ENCODE measurements around the gene ICA1.
"Not testable (repeated sequence)": the region's sequence is repeated elsewhere in the genome, so short reads cannot be mapped to it uniquely, and the experiment has no call there.

Gene ICA1

DNA sequence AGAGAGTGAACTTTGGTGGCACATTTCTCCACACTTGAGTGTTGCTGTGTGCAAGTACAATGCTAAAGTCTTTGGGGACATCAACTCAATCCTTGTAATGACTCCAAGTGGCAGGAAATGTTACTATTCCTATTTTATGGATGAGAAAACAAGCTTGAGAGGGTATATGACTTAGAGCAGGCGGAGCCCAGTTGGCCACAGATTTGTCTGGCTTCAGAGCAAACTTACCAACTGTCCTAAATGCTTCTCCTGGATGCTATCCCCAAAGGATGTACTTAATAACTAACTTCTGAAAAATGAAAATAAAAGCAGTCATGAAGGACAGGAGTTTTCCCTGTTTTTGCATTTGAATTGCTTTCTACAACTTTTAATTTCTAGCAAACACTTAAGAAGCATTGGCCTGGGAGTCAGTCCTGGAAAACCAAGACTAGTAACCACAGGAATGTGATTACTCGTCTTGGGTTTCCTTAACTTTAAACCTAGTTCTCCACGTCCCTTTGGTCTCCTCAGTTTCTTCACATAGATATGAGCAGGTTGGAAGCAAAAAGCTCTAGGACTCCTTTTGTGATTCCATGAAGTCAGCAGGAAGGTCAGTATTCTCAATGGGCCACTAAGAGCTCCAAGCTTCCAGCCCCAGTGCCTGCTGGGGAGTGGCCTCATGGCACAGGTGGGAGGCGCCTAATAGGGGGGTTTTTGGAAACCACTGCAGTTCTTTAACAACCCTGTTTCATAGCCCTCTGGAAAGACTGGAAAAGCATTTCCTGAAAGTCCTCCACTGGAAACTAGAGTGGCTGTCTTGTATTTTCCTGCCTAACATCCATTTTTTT lies 152.6 kb downstream of the ICA1 start:
- no peak for DNase-seq (ENCODE audit: extremely low read depth in 1 of 2, low read depth in 1 of 2)

DNA sequence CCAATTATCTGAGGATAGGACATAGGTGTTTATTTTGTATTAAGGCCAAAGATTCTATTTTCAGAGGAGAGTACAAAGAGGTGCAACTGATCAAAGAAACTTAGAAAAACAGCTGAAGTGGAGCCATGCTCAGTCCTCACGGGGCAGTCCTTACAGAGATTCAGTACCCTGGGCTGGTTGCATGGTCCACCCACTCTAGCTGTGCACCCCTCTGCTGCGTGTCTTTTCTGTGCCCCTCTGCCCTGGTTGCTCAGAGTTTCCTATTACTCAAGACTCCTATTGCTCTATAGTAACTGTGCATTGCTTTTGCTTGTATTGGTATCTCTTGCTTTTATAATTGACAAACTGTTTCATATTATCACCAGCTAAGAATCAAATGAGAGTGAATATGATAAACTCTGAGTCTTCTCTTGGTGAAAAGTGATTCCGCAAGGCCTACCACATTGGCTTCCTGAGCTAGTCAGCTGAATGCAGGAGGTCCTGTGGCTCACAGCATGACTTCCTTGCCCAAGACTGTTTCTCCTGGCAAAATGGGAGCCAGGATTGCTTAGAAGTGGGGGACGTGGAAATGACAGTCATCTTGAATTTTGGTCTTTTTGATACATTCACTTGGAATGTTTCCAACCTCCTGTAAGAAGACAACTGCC lies 156.4 kb downstream of the ICA1 start:
- DNase-seq (ENCODE audit: extremely low read depth in 1 of 2, low read depth in 1 of 2), result no peak

DNA sequence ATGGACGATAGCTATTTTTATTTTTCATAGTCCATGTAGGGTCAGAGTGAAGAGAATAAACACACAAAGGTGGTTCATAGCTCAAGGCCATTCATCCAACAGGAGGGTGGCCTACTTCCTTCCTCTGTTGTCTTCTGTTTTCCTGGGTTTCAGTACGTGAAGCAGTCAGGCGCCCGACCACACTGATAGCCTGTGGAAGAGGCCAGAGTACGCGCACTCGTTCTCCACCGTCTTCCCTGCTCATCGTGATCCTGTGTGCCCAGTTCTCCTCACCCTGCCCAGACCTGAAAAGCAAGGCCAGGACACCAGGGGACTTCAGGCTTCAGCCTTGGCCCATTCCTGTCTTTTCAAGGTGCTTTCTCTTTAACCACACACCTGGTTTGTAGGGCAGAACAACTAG lies 158.7 kb downstream of the ICA1 start:
- no peak for DNase-seq (ENCODE audit: extremely low read depth in 1 of 2, low read depth in 1 of 2)

DNA sequence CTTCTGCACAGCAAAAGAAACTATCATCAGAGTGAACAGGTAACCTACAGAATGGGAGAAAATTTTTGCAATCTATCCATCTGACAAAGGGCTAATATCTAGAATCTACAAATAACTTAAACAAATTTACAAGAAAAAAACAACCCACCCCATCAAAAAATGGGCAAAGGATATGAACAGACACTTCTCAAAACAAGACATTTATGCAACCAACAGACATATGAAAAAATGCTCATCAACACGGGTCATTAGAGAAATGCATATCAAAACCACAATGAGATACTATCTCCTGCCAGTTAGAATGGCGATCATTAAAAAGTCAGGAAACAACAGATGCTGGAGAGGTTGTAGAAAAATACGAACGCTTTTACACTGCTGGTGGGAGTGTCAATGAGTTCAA lies 160.7 kb downstream of the ICA1 start:
- not testable (repeated sequence) for DNase-seq (ENCODE audit: extremely low read depth in 1 of 2, low read depth in 1 of 2)

DNA sequence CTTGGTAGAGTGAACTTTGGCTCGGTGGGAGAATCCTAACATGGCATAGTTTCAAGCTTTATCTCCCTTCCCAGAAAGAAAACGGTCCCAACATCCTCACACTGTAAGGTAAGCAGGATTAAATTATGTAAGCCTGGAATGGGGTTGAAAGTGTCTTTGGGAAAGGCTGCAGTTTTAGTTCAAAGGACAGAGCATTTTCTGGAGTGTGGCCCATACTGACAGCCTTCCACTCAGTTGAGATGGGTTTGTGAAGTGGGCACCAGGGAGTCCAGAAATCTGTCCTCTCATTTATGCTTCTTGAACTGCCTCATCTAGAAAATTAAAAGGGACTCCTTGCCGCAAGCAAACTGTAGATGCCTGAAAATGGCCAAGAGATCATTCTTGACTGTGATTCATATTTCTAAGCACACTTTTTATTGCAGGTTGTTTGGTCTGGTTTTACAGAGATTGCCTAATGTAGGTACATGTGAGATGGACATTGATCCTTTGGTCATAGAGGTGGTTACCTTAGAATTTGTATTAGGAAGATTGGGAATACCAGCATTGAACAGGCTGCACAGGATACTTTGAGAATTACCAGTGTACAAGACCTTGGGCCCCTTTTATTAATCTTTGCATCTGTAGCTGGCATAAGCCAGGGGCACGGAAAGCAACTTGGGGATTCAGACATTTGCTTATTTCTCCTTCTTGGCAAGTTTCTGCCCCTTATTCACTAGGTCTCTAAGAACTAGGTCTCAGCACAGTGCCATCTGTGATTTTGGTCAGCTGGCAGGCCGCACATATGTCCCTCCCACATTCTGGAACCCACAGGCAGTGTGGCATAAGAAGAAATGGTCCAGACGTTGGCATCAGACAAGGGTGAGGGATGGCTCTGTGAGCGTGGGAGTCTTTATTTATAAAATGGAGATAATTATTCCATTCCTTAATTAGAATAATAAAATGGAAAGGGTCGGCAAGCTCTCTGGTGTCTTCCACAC lies 167.5 kb downstream of the ICA1 start:
- DNase-seq (ENCODE audit: extremely low read depth in 1 of 2, low read depth in 1 of 2), result no peak

DNA sequence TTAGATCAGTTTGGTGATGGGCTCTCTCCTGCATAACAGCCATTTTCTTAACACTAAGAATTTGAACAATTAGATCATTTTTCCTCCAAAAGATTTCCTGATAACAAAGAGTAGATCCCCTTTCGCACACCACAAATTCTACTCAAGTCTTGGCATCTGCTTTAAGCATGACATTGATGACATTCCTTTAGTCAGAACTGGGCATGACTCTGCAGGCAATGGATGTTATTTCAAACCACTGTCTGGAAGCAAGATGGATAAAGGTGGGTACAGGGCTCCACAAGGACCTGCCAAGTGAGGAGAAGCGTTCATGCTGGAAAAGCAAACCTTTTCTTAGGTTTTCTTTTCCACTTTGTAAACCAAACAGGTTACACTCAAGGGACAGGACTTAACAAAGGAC lies 169.8 kb downstream of the ICA1 start:
- no peak for DNase-seq (ENCODE audit: extremely low read depth in 1 of 2, low read depth in 1 of 2)

DNA sequence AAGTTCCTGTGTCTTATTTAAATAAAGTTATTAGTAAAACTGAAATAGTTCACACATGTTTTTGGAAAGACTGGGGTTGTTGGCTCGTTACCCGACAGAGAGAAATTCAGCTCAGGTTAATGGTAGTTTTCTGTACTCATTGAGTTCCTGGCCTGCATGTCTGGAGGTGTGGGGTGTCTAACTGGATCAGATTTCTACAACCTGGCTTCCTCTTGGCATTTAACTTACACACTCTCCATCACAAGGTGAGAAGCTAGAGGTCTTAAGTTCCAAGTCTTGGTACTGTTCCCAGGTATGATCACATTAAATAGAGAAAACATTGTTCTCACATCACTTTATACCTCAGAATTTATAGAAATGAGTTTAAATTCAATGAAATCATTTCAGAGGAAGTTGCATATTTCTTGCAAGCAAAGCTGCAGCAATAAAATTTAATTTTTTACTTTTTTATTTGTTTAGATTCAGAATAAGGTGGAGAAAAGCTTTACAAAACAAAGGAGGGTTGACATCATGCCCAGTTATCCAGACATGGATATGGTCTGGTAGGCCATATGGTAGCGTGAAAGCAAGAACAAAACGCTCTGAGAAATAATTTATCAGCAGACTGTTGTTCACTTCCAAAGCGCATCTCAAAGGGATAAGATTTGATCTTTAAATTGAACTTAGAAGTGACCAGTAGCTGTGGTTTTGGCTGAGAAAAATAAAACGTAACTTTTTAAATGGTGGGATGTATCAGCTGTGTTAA lies 172.8 kb downstream of the ICA1 start:
- DNase-seq (ENCODE audit: extremely low read depth in 1 of 2, low read depth in 1 of 2), result no peak

DNA sequence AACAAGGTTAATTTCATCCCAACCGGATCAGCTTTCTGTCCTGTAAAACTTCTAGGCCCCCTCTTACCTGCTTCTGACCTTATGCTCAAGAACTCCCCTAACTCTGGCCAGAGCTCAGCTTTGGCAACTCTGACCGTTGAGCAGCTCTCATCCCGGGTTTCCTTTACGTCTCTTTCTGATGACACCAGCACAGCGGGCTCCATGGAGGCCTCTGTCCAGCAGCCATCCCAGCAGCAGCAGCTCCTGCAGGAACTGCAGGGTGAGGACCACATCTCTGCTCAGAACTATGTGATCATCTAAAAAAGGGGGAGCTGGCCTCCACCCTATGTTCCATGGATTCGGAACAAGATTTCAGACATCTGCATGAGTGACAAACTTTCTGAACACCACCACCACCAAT lies 175.7 kb downstream of the ICA1 start:
- no peak for DNase-seq (ENCODE audit: extremely low read depth in 1 of 2, low read depth in 1 of 2)

DNA sequence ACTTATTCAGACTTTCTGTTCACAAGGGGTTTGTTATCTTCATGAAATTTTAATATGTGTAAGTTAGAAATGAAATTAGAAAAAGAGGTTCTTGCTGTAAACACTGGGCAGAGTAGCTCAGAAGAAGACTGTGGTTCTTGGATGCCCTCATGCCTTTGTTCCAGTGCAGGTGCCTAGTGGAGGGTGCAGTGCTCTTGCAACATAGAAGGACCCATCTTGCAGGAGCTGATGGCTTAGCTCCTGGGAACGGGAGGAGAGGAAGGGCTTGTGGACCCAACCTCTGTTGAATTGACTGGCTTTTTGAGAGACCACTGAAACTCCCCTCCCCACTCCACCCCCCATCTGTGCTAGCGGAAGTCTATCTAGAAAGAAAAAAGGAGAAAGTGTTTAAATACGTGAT lies 176.5 kb downstream of the ICA1 start:
- DNase-seq (ENCODE audit: extremely low read depth in 1 of 2, low read depth in 1 of 2), result no peak

DNA sequence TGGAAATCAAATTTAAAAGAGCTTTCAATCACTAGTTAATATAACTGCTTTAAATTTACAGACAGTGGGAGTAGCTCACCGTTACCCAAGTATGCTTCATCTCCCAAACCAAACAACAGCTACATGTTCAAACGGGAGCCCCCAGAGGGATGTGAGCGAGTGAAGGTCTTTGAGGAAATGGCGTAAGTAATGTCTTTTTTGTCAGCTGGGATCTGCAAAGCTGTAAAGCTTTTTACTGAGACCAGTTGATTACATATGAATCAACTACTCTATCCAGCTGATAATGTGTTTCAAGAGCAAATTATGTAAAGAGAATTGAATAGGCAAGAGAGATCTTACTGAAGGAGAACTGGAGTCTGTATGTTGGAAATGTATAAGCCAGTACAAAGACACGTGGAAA lies 177.1 kb downstream of the ICA1 start:
- no peak for DNase-seq (ENCODE audit: extremely low read depth in 1 of 2, low read depth in 1 of 2)

DNA sequence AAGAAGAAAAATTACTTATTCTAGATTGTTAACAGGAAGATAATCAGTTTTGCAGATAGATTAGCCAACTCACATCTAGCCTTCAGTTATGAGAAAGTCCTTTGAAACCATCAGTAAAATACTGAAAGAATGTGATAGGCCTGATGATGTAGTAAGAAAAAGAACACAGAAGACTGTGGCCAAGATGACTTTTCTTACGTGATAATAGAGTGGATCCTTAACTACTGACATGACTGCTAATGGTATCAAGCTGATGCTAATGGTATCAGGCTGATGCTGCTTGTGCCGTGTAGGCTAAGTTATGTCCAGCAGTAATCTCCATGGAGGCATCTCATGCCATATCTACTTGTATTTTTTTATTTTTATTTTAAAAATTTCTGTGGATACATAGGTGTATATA lies 179.2 kb downstream of the ICA1 start:
- no peak for DNase-seq (ENCODE audit: extremely low read depth in 1 of 2, low read depth in 1 of 2)

DNA sequence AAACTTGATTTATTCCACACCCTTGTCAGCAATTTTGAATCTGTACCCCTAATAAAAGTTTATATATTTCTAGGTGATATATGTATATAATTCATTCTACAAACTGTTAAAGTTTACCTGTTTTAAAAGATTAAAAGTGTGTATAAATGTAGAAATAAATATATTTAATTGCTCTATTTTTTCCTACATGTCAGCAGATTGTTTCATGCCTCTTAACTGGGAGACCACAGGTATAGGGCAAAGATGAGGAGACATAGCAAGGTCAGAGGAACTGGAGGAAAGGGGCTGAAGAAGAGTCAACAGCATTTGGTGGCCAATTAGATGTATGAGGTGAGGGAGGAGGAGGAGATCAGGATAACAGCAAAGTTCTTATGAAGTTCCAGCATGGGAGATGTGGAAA lies 183.5 kb downstream of the ICA1 start:
- DNase-seq (ENCODE audit: extremely low read depth in 1 of 2, low read depth in 1 of 2), result no peak

DNA sequence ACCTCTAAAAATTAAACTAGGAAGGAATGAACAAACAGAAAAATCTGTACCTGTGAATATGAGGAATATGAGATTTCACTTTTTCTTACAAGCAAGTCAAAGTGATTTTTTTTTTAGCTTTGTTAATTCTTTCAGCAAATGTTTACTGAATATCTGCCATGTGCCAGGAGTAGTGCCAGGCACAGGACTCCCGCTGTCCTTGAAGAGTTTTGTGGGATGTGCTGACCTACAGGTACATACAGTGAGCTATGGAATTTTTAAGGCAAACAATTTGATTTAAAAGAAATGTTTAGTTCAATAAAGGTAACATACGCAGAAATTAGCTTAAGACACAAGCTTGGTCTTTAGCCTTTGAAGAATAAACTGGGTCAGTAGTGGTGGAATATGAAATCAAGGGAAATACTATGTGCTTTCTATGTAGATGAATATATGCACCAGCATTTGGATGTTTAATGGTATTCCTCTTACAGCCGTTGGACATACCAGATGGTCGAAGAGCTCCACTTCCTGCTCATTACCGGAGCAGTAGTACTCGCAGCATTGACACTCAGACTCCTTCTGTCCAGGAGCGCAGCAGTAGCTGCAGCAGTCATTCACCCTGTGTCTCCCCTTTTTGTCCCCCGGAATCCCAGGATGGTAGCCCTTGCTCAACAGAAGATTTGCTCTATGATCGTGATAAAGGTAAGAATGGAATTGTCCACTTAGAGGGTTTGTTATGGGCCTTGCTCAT lies 191.4 kb downstream of the ICA1 start:
- no peak for DNase-seq (ENCODE audit: extremely low read depth in 1 of 2, low read depth in 1 of 2)

DNA sequence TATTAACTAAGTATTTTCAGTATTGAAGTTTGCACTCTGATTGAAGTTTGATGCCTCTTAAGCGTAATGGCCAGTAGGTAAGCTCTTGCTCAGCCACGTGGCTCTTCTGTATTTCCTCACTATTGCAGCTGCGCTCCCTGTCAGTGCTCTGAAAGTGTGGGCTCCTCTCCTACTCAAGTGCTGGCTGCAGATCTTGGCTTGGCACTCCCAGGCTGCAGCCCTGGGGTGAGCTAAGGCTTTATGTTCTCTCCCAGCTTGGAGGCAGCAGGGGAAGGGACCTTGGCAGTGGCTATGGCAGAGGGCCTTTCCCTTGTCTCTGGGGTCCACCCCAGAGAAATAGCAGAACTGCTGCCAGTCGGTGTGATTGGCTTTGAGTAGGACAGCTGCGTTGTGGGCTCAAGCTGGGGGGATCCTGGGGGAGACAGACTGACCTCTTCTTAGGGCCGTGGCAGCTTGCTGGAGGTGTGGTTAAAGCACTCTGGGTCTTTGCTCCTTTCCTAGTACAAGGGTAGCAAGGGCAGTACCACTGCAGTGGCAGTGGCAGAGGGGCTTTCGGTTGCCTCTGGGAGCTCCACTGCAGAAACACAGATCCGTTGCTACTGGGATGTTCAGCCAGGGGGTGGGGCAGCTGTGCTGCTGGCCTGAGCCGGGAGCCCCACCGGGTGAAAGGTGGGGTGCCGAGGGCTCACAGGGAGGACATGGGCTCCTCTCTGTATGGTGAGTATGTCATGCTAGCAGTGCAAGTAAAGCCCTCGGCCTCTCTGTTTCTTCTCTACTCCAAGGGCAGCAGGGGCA lies 192.9 kb downstream of the ICA1 start:
- no peak for DNase-seq (ENCODE audit: extremely low read depth in 1 of 2, low read depth in 1 of 2)

DNA sequence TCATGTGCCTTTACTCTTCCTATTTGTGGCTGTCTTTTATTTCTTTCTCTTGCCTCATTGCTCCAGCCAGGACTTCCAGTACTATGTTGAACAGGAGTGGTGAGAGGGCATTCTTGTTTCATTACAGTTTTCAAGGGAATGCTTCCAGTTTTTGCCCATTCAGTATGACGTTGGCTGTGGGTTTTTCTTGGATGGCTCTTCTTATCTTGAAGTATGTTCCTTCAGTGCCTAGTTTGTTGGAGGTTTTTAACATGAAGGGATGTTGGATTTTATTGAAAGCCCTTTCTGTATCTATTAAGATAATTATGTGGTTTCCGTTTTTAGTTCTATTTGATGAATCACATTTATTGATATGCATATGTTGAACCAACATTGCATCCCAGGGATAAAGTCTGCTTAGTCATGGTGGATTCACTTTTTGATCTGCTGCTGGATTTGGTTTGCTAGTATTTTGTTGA lies 196.6 kb downstream of the ICA1 start:
- no peak for DNase-seq (ENCODE audit: extremely low read depth in 1 of 2, low read depth in 1 of 2)

DNA sequence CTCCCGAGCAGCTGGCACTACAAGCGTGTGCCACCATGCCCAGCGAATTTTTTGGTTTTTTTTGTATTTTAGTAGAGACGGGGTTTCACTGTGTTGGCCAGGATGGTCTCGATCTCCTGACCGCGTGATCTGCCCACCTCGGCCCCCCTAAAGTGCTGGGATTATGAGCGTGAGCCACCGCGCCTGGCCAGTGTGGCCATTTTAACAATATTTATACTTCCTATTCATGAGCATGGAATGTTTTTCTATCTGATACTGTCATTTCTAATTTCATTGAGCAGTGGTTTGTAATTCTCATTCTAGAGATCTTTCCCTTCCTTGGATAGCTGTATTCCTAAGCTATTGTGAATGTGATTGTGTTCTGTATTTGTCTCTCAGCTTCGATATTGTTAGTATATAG lies 197.1 kb downstream of the ICA1 start:
- no peak for DNase-seq (ENCODE audit: extremely low read depth in 1 of 2, low read depth in 1 of 2)

DNA sequence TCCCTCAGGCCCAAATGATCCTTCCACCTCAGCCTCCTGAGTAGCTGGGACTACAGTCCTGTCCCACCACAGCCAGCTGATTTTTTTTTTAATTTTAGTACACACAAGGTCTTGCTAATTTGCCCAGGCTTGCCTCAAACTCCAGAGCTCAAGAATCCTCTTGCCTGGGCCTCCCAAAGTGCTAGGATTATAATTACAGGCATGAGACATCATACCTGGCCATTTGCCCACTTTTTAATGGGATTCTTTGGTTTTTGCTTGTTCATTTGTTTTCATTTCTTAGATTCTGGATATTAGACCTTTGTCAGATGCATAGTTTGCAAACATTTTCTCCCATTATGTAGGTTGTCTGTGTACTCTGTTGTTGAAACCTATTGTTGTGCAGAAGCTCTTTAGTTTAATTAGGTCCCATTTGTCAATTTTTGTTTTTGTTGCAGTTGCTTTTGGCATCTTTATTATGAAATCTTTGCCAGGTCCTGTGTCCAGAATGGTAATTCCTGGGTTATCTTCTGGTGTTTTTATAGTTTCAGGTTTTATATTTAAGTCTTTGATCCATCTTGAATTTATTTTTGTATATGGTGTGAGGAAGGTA lies 198.2 kb downstream of the ICA1 start:
- no peak for DNase-seq (ENCODE audit: extremely low read depth in 1 of 2, low read depth in 1 of 2)

DNA sequence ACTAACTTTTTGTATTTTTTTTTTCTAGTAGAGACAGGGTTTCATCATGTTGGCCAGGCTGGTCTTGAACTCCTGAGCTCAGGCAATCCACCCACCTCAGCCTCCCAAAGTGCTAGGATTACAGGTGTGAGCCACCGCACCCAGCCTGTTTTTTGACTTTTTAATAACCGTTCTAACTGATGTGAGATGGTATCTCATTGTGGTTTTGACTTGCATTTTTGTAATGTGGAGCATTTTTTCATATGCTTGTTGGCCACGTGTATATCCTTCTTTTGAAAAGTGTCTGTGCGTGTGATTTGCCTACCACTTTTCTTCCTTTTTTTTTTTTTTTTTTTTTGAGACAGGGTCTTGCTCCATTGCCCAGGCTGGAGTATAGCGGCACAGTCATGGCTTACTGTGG lies 198.7 kb downstream of the ICA1 start:
- not testable (repeated sequence) for DNase-seq (ENCODE audit: extremely low read depth in 1 of 2, low read depth in 1 of 2)
